Gastrocnemius medialis (tissue), 4 donors: ENCODE data around the gene OAF. TPM values are rescaled to one million over a fixed set of nuclear protein-coding genes. Genes with fewer than 3 reads are reported as not detected.

Source experiments
- ATAC-seq, 2 donors: fragments of 150-250 bp; one replicate each; pipeline ENCODE4 v1.9.1; 2016
- DNase-seq, 2 donors: peaks; one replicate each; pipeline ENCODE4 v3.0.0-alpha.2; 2019
- H3K27ac ChIP-seq, 4 donors: fragments of 200-600 bp; sonication (generic); 1 replicate in 1 of 4; 2 replicates in 3 of 4; pipeline ENCODE4 v1.5.1; 2016 to 2018; ENCODE audit warnings: mild to moderate bottlenecking in 2 of 4, moderate library complexity in 1 of 4
- H3K27me3 ChIP-seq, 3 donors: fragments of 200-600 bp; sonication (generic) in 2 of 3; 1 replicate in 1 of 3; 2 replicates in 2 of 3; pipeline versions ENCODE4 v1.5.1 to v1.6.0; 2016 to 2019; ENCODE audit warnings: mild to moderate bottlenecking in 1 of 3, moderate library complexity in 1 of 3
- H3K36me3 ChIP-seq, 2 donors: fragments of 200-600 bp; sonication (generic) in 1 of 2; one replicate each; pipeline ENCODE4 v1.5.1; 2017 to 2018
- H3K4me1 ChIP-seq, 2 donors: fragments of 200-600 bp; sonication (generic) in 1 of 2; one replicate each; pipeline ENCODE4 v1.5.1; 2016 to 2017; ENCODE audit warnings: mild to moderate bottlenecking in 2 of 2
- H3K4me3 ChIP-seq, 4 donors: fragments of 200-600 bp; sonication (generic) in 3 of 4; 1 replicate in 1 of 4; 2 replicates in 3 of 4; pipeline ENCODE4 v1.5.1; 2016 to 2019; ENCODE audit warnings: mild to moderate bottlenecking in 2 of 4
- H3K9me3 ChIP-seq, 3 donors: fragments of 200-600 bp; sonication (generic) in 2 of 3; 1 replicate in 1 of 3; 2 replicates in 2 of 3; pipeline ENCODE4 v1.5.1; 2016 to 2019
- CTCF ChIP-seq, 5 experiments: fragments of 450-650 bp in 3 of 5; fragments of 200-600 bp in 2 of 5; sonication (generic) in 2 of 5; IDR thresholded peaks in 4 of 5; conservative IDR thresholded peaks in 1 of 5; 1 replicate in 4 of 5; 2 replicates in 1 of 5; pipeline ENCODE4 v1.5.1; 2016 to 2019; ENCODE audit warnings: antibody characterized with exemption in 5 of 5, mild to moderate bottlenecking in 3 of 5, moderate library complexity in 3 of 5
- POLR2A ChIP-seq, 2 donors: fragments of 450-650 bp; IDR thresholded peaks; one replicate each; pipeline ENCODE4 v1.6.1; 2017; ENCODE audit warnings: antibody characterized with exemption in 2 of 2, mild to moderate bottlenecking in 2 of 2, moderate library complexity in 2 of 2
- in situ Hi-C, 4 donors: fragments of 200-750 bp; cut with MboI; loops; one replicate each; pipeline versions ENCODE4 v1.15.0 to v1.8.0; 2017; ENCODE audit warnings: low sequenced_read_pairs in 4 of 4
- intact Hi-C: fragments of 100-400 bp; cut with DNase I; formaldehyde crosslinking; loops from one replicate; pipeline ENCODE4 v1.15.1; 2023; ENCODE audit warnings: low total_unique reads
- total RNA-seq, 4 donors: library from RNA; depleted of rRNA; stranded (reverse); fragments of >200 nt; gene quantifications; one replicate each; pipeline versions ENCODE4 v1.1.0 to v1.2.3, GENCODE V29; 2016

Gene OAF
- total RNA-seq, 4 donors from 2014 or later, result 8.7 to 17.5 (median 10.1) TPM

GRCh38 chr11:120183701-120184141, 27.1 kb upstream of the OAF start:
- ATAC-seq, result no peak
- no peak overlapping the region for H3K4me3 ChIP-seq
- TF ChIP-seq POLR2A (IDR thresholded peaks at IDR 0.05), result no peak
- peaks cover 10 to 19% of the 10 kb centered on the region in 2 donors for H3K4me1 ChIP-seq
- no peaks in the 10 kb centered on the region for H3K36me3 ChIP-seq
- in situ Hi-C loops, result no loop called here
- DNase-seq, result no peak
- no peaks in the 10 kb centered on the region for H3K27me3 ChIP-seq
- peak overlapping the region; percentile 55 to 78 (median 75) for H3K27ac ChIP-seq
- intact Hi-C loops, result no loop called here
- no peaks in the 10 kb centered on the region for H3K9me3 ChIP-seq

GRCh38 chr11:120184371-120184945, 26.4 kb upstream of the OAF start:
- Histone ChIP-seq H3K27me3 (no peaks in the 10 kb centered on the region), H3K9me3 (no peaks in the 10 kb centered on the region), H3K27ac (peak overlapping the region; percentile 55 to 78 (median 75)), H3K4me3 (peak overlapping the region in 2 of 4 donors; percentile 4 to 18), H3K36me3 (no peaks in the 10 kb centered on the region), H3K4me1 (peaks cover 10 to 19% of the 10 kb centered on the region in 2 donors)
- intact Hi-C loops (no loop called here), in situ Hi-C loops (no loop called here)
- no peak for TF ChIP-seq POLR2A (IDR thresholded peaks at IDR 0.05)
- TF ChIP-seq CTCF (IDR thresholded peaks at IDR 0.05 in 4 of 5, conservative IDR thresholded peaks at IDR 0.05 in 1 of 5), result no peak
- ATAC-seq, result peak; percentile 36 to 39
- DNase-seq, result peak; percentile 26 to 47

GRCh38 chr11:120184946-120185705, 25.7 kb upstream of the OAF start:
- no peak for TF ChIP-seq POLR2A (IDR thresholded peaks at IDR 0.05)
- TF ChIP-seq CTCF (IDR thresholded peaks at IDR 0.05 in 4 of 5, conservative IDR thresholded peaks at IDR 0.05 in 1 of 5), result no peak
- DNase-seq (peak; percentile 62 to 71), ATAC-seq (peak; percentile 68 to 70)
- Histone ChIP-seq H3K4me3 (peak overlapping the region in 2 of 4 donors; percentile 4 to 18), H3K9me3 (no peaks in the 10 kb centered on the region), H3K36me3 (no peaks in the 10 kb centered on the region), H3K4me1 (peaks cover 7 to 19% of the 10 kb centered on the region in 2 donors), H3K27ac (peak overlapping the region; percentile 55 to 78 (median 75)), H3K27me3 (no peaks in the 10 kb centered on the region)
- in situ Hi-C loops, result no loop called here
- intact Hi-C loops, result no loop called here

- Histone ChIP-seq H3K4me1 (peaks cover 6 to 19% of the 10 kb centered on the region in 2 donors), H3K36me3 (no peaks in the 10 kb centered on the region), H3K9me3 (no peaks in the 10 kb centered on the region), H3K4me3 (no peak overlapping the region), H3K27ac (peak overlapping the region; percentile 63 to 78 (median 75)), H3K27me3 (no peaks in the 10 kb centered on the region)
- TF ChIP-seq CTCF (IDR thresholded peaks at IDR 0.05 in 4 of 5, conservative IDR thresholded peaks at IDR 0.05 in 1 of 5), result no peak
- TF ChIP-seq POLR2A (IDR thresholded peaks at IDR 0.05), result no peak
- intact Hi-C loops (no loop called here), in situ Hi-C loops (no loop called here)
- no peak for ATAC-seq
- DNase-seq, result no peak
Measured at GRCh38 chr11:120185706-120186455, 25.0 kb upstream of the OAF start.

GRCh38 chr11:120186456-120186773, 24.4 kb upstream of the OAF start:
- DNase-seq, result no peak

More at GRCh38 chr11:120186456-120186773, 24.4 kb upstream of the OAF start:
- ATAC-seq, result no peak
- H3K36me3 ChIP-seq, result no peaks in the 10 kb centered on the region
- in situ Hi-C loops (no loop called here), intact Hi-C loops (no loop called here)
- no peaks in the 10 kb centered on the region for H3K9me3 ChIP-seq
- peaks cover 6 to 19% of the 10 kb centered on the region in 2 donors for H3K4me1 ChIP-seq
- TF ChIP-seq POLR2A (IDR thresholded peaks at IDR 0.05) (no peak), CTCF (IDR thresholded peaks at IDR 0.05 in 4 of 5, conservative IDR thresholded peaks at IDR 0.05 in 1 of 5) (no peak)
- peaks cover 0 to under 1% (median 0%) of the 10 kb centered on the region in 3 donors for H3K27me3 ChIP-seq
- H3K27ac ChIP-seq, result peak overlapping the region; percentile 63 to 78 (median 75)
- no peak overlapping the region for H3K4me3 ChIP-seq
